H9 (cell line): ENCODE data around the gene KRTAP10-12. TPM values are rescaled to one million over a fixed set of nuclear protein-coding genes. Genes with fewer than 3 reads are reported as not detected.

Source experiments
- DNase-seq: peaks from one replicate; pipeline ENCODE4 v3.0.0-alpha.2; 2017
- H2AFZ ChIP-seq: one replicate; pipeline ENCODE4 v1.6.1; 2013; ENCODE audit warnings: mild to moderate bottlenecking, low read length, control low read depth, moderate library complexity
- H2AK5ac ChIP-seq: 2 replicates; pipeline ENCODE4 v1.6.1; 2013; ENCODE audit warnings: low read length, control low read depth, mixed read lengths; ENCODE audit not compliant: insufficient read length
- H2BK120ac ChIP-seq: one replicate; pipeline ENCODE4 v1.6.1; 2013; ENCODE audit warnings: low read depth, mild to moderate bottlenecking, low read length, control low read depth, inconsistent platforms; ENCODE audit not compliant: poor library complexity, severe bottlenecking
- H2BK12ac ChIP-seq: 2 replicates; pipeline ENCODE4 v1.6.1; 2013; ENCODE audit warnings: low read length, control low read depth, mixed read lengths, low read depth; ENCODE audit not compliant: insufficient read length
- H2BK15ac ChIP-seq: 2 replicates; pipeline ENCODE4 v1.6.1; 2013; ENCODE audit warnings: low read depth, low read length, control low read depth
- H2BK20ac ChIP-seq: one replicate; pipeline ENCODE4 v1.6.1; 2013; ENCODE audit warnings: low read depth, mild to moderate bottlenecking, low read length, control low read depth, inconsistent platforms; ENCODE audit not compliant: poor library complexity, severe bottlenecking
- H2BK5ac ChIP-seq: 2 replicates; pipeline ENCODE4 v1.6.1; 2013; ENCODE audit warnings: low read length, control low read depth, mixed read lengths; ENCODE audit not compliant: insufficient read length
- H3K14ac ChIP-seq: 2 replicates; pipeline ENCODE4 v1.6.1; 2013; ENCODE audit warnings: low read length, control low read depth; ENCODE audit not compliant: insufficient read depth
- H3K18ac ChIP-seq: 2 replicates; pipeline ENCODE4 v1.6.1; 2013; ENCODE audit warnings: low read depth, mild to moderate bottlenecking, mixed read lengths, low read length, control low read depth; ENCODE audit not compliant: insufficient read length
- H3K23ac ChIP-seq: 2 replicates; pipeline ENCODE4 v1.6.1; 2013; ENCODE audit warnings: low read length, control low read depth, mixed read lengths, low read depth; ENCODE audit not compliant: insufficient read length
- H3K23me2 ChIP-seq: 2 replicates; pipeline ENCODE4 v1.6.1; 2013; ENCODE audit warnings: low read depth, mild to moderate bottlenecking, mixed read lengths, low read length, control low read depth; ENCODE audit not compliant: insufficient read length, poor library complexity, severe bottlenecking
- H3K27ac ChIP-seq: 2 replicates; pipeline ENCODE4 v1.5.1; 2013; ENCODE audit warnings: low read length, control low read depth, mixed read lengths, low read depth; ENCODE audit not compliant: insufficient read length
- H3K27me3 ChIP-seq: 2 replicates; pipeline ENCODE4 v1.6.1; 2013; ENCODE audit warnings: low read length, control low read depth, inconsistent platforms; ENCODE audit not compliant: insufficient read depth
- H3K4ac ChIP-seq: 2 replicates; pipeline ENCODE4 v1.6.1; 2013; ENCODE audit warnings: low read depth, mild to moderate bottlenecking, control low read depth, inconsistent platforms, low read length, moderate library complexity
- H3K4me1 ChIP-seq: 2 replicates; pipeline ENCODE4 v1.6.1; 2013; ENCODE audit warnings: low read length, control low read depth, inconsistent platforms; ENCODE audit not compliant: insufficient read depth
- H3K4me2 ChIP-seq: 2 replicates; pipeline ENCODE4 v1.6.1; 2013; ENCODE audit warnings: low read length, control low read depth, mixed read lengths; ENCODE audit not compliant: insufficient read length, insufficient read depth
- H3K56ac ChIP-seq: 2 replicates; pipeline ENCODE4 v1.6.1; 2013; ENCODE audit warnings: low read depth, mild to moderate bottlenecking, mixed read lengths, low read length, control low read depth; ENCODE audit not compliant: insufficient read length
- H3K79me1 ChIP-seq: 2 replicates; pipeline ENCODE4 v1.6.1; 2013; ENCODE audit warnings: low read depth, mild to moderate bottlenecking, moderate library complexity, low read length, control low read depth, inconsistent platforms; ENCODE audit not compliant: insufficient read depth, poor library complexity, severe bottlenecking
- H3K79me2 ChIP-seq: 2 replicates; pipeline ENCODE4 v1.6.1; 2013; ENCODE audit warnings: low read length, control low read depth, inconsistent platforms; ENCODE audit not compliant: insufficient read depth
- H3K9ac ChIP-seq: 2 replicates; pipeline ENCODE4 v1.6.1; 2013; ENCODE audit warnings: low read length, control low read depth, mixed read lengths; ENCODE audit not compliant: insufficient read length; ENCODE audit errors: extremely low read depth
- H3K9me3 ChIP-seq: one replicate; pipeline ENCODE4 v1.6.1; 2013; ENCODE audit warnings: low read depth, low read length, inconsistent platforms; ENCODE audit not compliant: control insufficient read depth
- H3T11ph ChIP-seq: one replicate; pipeline ENCODE4 v1.6.1; 2013; ENCODE audit warnings: mild to moderate bottlenecking, low read length, control low read depth, inconsistent platforms
- H4K20me1 ChIP-seq: one replicate; pipeline ENCODE4 v1.6.1; 2013; ENCODE audit not compliant: control insufficient read depth, insufficient read length, insufficient read depth
- H4K5ac ChIP-seq: 2 replicates; pipeline ENCODE4 v1.6.1; 2013; ENCODE audit warnings: low read depth, mild to moderate bottlenecking, mixed read lengths, low read length, control low read depth; ENCODE audit not compliant: insufficient read length
- H4K8ac ChIP-seq: replicated peaks from 2 replicates; pipeline ENCODE4 v1.6.1; 2013; ENCODE audit warnings: low read length, control low read depth, mixed read lengths, low read depth; ENCODE audit not compliant: insufficient read length
- H4K91ac ChIP-seq: 2 replicates; pipeline ENCODE4 v1.6.1; 2013; ENCODE audit warnings: low read depth, mild to moderate bottlenecking, moderate library complexity, mixed read lengths, low read length, control low read depth; ENCODE audit not compliant: insufficient read length
- H3K27ac Mint-ChIP-seq, 3 experiments: 2 replicates in 2 of 3; 3 replicates in 1 of 3; pipeline ENCODE4 v1.8.0; 2020 to 2021; ENCODE audit warnings: mixed read lengths in 3 of 3, mild to moderate bottlenecking in 1 of 3, moderate library complexity in 1 of 3
- H3K27me3 Mint-ChIP-seq: 2 replicates; pipeline ENCODE4 v1.8.0; 2021; ENCODE audit warnings: low read depth, mild to moderate bottlenecking, moderate library complexity, mixed read lengths
- H3K36me3 Mint-ChIP-seq, 3 experiments: 2 replicates in 2 of 3; 3 replicates in 1 of 3; pipeline ENCODE4 v1.8.0; 2020 to 2021; ENCODE audit warnings: low read depth in 3 of 3, mixed read lengths in 3 of 3; ENCODE audit not compliant: insufficient read depth in 1 of 3
- H3K4me1 Mint-ChIP-seq, 2 experiments: 2 replicates each; pipeline ENCODE4 v1.8.0; 2020; ENCODE audit warnings: mixed read lengths in 2 of 2
- H3K4me3 Mint-ChIP-seq, 2 experiments: 2 replicates in 1 of 2; 3 replicates in 1 of 2; pipeline ENCODE4 v1.8.0; 2020 to 2021; ENCODE audit warnings: mild to moderate bottlenecking in 2 of 2, mixed read lengths in 2 of 2, moderate library complexity in 1 of 2
- H3K9me3 Mint-ChIP-seq, 2 experiments: 2 replicates in 1 of 2; 3 replicates in 1 of 2; pipeline ENCODE4 v1.8.0; 2020; ENCODE audit warnings: mild to moderate bottlenecking in 2 of 2, mixed read lengths in 2 of 2, moderate library complexity in 1 of 2
- CTCF ChIP-seq: fragments of 200-600 bp; sonication (generic); conservative IDR thresholded peaks from 3 replicates; pipeline ENCODE4 v1.8.0; 2021; ENCODE audit warnings: antibody characterized with exemption, mild to moderate bottlenecking
- WGBS: extraction: QIAGEN DNeasy Blood & Tissue Kit; methylation state at CpG from one replicate; pipeline ENCODE4 v1.1.7; 2013; ENCODE audit warnings: missing lambda C conversion rate, low lambda C conversion rate, mixed read lengths; ENCODE audit not compliant: insufficient read length; ENCODE audit errors: extremely low coverage; 5-methylcytosine and 5-hydroxymethylcytosine counted together
- total RNA-seq: library from RNA; stranded (reverse); gene quantifications from 2 replicates; pipeline ENCODE4 v1.2.1, GENCODE V29; 2021

Gene KRTAP10-12
- total RNA-seq, 1 experiment from 2014 or later = not detected

GRCh38 chr21:44701541-44701940 lies 4.6 kb downstream of the KRTAP10-12 start:
- peaks cover 13% of the 10 kb centered on the region; the same call in 1 of the 2 replicates for H3K4me1 ChIP-seq
- peaks cover 4% of the 10 kb centered on the region for H3K23me2 ChIP-seq
- H3K4me3 Mint-ChIP-seq = no peak overlapping the region
- H3K23ac ChIP-seq = no peak overlapping the region
- peaks cover 5% of the 10 kb centered on the region; the same call in 1 of the 2 replicates for H3K27me3 ChIP-seq
- H3K79me1 ChIP-seq = no peaks in the 10 kb centered on the region
- H2AK5ac ChIP-seq = no peak overlapping the region
- no peak overlapping the region for H2BK120ac ChIP-seq
- H2BK12ac ChIP-seq = no peak overlapping the region
- H2AFZ ChIP-seq = no peak overlapping the region
- peak overlapping the region in 1 of 3 experiments; percentile 65; a peak in 1 of 7 replicates for H3K27ac Mint-ChIP-seq
- peaks cover 24% of the 10 kb centered on the region for H3K27me3 Mint-ChIP-seq
- no peaks in the 10 kb centered on the region; a peak in 1 of 5 replicates for H3K9me3 Mint-ChIP-seq
- no peaks in the 10 kb centered on the region for H4K20me1 ChIP-seq
- no peaks in the 10 kb centered on the region for H3K79me2 ChIP-seq
- H3K18ac ChIP-seq = no peak overlapping the region
- TF ChIP-seq CTCF = no peak
- no peak overlapping the region for H4K91ac ChIP-seq
- H3K4me1 Mint-ChIP-seq = peaks cover 78 to 84% of the 10 kb centered on the region in 2 experiments
- no peak overlapping the region for H4K8ac ChIP-seq
- H2BK20ac ChIP-seq = no peak overlapping the region
- no CpG with 5 or more reads among the region's 12 CpGs for WGBS
- no peaks in the 10 kb centered on the region; a peak in 1 of 7 replicates for H3K36me3 Mint-ChIP-seq
- no peak overlapping the region for H3T11ph ChIP-seq
- no peak overlapping the region for H2BK5ac ChIP-seq
- no peak overlapping the region for H3K56ac ChIP-seq
- no peaks in the 10 kb centered on the region for H3K9me3 ChIP-seq
- H3K27ac ChIP-seq = no peak overlapping the region
- no peak overlapping the region; the same call in 1 of the 2 replicates for H3K14ac ChIP-seq
- no peak overlapping the region for H4K5ac ChIP-seq
- H2BK15ac ChIP-seq = no peak overlapping the region
- no peak overlapping the region for H3K4me2 ChIP-seq
- no peak overlapping the region for H3K9ac ChIP-seq
- no peak for DNase-seq
- H3K4ac ChIP-seq = no peak overlapping the region
